Measurements from ENCODE around the gene CPA2. TPM values are rescaled to one million over a fixed set of nuclear protein-coding genes. Genes with fewer than 3 reads are reported as not detected.
"Not testable (repeated sequence)": the region's sequence is repeated elsewhere in the genome, so short reads cannot be mapped to it uniquely, and the experiment has no call there.

The CPA2 gene
- 1,000 to 10,000 TPM in 1 of 3 donors, 10 to 100 TPM in 1, 1 to 10 TPM in 1; 4.2 to 4,704 (median 14.6) TPM for polyA plus RNA-seq

DNA sequence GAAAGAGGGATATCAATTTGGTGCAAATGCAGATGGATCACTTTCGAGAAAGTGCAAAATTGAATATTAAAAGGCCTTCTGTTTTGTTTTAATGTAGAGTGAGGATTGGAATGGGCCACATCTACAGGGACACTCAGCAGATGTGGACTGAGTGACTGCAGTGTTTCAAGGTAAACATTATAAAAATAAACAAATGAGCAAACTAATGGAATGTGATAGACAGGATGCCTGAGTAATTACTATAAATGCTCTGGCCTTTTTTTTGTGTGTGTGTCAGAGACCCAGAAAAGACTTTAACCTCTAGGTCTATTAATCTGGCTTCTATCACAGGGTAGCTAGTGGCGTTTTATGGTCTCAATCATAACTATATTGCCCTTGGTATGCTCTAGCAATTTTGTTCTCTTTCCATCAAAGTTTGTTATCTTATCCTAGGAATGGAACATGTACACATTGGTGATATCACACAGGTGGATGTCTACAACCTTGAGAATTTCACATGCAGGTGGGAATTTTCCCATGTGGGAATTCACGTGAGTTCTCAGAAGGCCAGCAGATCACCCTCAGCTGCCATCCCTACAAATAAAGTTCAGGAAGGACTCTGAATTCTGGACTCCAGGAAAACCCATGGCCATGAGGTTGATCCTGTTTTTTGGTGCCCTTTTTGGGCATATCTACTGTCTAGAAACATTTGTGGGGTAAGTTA lies at the start of gene CPA2:
TSS of gene CPA2 (plus strand) at position 606 of the 703 bp plus-strand sequence. CDS start at position 625, 19 bp downstream.
- WGBS, 3 donors, result 52 to 95% (median 91%) methylated on average over 3 of the region's 3 CpGs
- no peak within 1 kb of the TSS for H3K27ac ChIP-seq (ENCODE audit: low read depth, low read length)

DNA sequence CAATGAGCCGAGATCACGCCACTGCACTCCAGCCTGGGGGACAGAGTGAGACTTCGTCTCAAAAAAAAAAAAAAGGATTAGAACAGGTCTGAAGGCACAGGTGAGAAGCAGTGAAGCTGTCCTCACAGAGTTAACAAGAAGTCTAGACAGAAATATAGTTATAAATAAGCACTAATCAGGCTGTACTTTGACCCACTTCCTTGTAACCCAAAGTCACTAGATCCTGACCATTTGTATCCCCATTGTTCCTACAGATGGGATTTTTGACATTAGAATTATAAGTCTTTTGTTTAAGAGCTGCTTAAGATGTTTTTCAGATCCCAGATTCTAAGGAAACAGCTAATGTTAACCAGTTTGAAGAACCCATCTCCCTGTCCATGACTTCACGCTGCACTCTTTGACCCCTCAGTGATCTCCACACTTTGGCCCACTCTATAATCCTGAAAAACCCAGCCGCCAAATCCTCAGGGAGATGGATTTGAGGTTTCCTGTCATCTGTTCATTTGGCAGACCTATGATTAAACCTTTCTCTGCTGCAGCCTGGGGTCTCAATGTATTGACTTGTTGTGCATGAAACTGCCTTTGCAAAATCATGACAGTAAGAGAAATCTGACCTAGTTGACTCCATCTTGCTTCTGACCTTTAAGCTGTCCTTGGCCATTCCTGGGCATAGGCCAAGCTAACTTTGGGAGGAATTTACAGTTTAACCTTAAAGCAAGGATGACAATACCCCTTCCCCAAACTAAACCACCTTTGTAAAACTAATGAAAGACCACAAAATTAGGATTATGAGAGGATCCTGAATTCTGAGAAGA lies 47.6 kb upstream of the CPA2 start:
- H3K27ac ChIP-seq (ENCODE audit: low read depth, low read length), result no peak overlapping the region
- WGBS, 3 donors, result 65 to 86% (median 85%) methylated on average over 5 of the region's 5 CpGs

DNA sequence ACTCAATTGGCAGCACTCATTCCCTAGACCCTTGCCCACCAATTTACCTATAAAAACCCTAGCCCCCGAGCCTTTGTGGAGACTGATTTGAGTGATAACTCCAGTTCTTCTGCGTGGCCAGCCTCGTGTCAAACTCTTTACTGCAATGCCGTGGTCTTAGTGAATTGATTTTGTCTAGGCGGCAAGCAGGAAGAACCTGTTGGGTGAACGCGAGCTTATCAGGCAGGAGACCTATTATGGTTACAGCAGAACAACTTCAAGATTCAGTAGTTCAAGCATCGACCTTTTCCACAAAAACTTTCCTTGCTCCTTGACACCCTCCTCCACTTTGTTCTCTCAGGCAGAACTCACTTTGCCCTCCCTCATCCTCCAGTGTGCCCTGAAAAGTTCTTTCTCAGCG lies 46.8 kb upstream of the CPA2 start:
- 52 to 92% (median 90%) methylated on average over 9 of the region's 9 CpGs for WGBS, 3 donors
- H3K27ac ChIP-seq (ENCODE audit: low read depth, low read length), result no peak overlapping the region

DNA sequence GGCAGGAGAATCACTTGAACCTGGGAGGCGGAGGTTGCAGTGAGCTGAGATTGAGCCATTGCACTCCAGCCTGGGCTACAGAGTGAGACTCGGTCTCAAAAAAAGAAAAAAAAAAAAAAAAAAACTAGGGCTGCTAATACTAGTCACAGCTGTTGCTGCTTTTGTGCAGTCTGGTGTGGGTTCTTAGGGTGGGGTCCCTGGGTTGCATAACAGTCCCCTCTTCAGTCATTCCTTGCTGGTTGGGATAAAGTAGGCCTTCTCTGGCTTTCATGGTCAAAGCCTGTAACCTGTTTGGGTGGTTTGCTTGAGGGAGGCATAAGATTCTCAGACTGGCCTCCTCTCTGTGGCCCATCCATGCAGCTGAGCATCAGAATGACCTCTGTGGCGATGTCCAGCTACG lies 44.9 kb upstream of the CPA2 start:
- 93 to 96% (median 96%) methylated on average over 4 of the region's 4 CpGs for WGBS, 3 donors
- no peak overlapping the region for H3K27ac ChIP-seq (ENCODE audit: low read depth, low read length)

DNA sequence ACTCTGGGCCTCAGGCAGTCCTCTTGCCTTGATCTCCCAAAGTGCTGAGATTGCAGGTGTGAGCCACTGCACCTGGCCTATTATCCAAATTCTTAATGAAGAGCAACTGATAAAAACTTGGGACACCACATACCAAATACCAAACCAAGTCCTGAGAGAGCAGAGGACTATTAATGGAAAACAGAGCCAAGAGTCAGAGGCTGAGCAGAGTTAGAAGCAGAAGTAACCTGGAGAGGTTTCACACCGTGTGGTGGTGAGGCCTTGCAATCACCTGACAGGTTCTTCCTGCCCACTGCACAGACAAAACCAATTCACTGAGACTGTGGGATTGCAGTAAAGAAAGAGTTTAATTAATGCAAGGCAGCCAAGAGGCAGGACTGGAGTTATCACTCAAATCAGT lies 43.0 kb upstream of the CPA2 start:
- WGBS, 3 donors, result 45 to 95% (median 71%) methylated on average over 1 of the region's 1 CpG
- H3K27ac ChIP-seq (ENCODE audit: low read depth, low read length), result no peak overlapping the region

DNA sequence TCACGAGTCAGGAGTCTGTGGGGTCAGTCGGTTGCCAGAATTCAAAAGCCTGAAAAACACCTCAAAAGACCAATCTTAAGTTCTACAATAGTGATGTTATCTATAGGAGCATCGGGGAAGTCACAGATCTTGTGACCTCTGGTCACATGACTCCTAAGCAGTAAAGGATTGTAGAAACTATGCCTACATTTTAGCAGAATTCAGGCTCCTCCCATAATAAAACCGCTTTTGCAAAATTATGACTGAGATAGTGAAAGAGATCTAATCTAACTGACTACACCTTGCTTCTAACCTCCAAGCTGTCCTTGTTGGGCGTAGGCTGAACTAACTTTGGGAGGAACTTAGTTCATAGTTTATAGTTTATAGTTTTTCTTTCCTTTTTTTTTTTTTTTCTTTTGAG lies 42.5 kb upstream of the CPA2 start:
- no peak overlapping the region for H3K27ac ChIP-seq (ENCODE audit: low read depth, low read length)
- WGBS, 3 donors, result 90 to 98% (median 91%) methylated on average over 5 of the region's 5 CpGs

DNA sequence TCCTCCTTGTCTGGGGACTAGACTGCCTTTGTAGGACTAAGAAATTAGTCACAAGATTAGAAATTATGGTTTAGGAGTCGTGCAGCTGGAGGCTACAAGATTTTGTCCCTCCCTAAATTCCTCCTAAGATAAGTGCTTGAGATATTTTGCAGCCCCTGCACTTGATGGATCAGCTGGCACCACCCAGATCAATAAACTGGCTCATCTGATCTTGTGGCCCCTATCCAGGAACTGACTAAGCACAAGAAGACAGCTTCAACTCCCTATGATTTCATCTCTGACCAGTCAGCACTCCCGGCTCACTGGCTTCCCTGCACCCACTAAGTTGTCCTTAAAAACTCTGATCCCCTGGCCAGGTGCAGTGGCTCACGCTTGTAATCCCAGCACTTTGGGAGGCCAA lies 41.7 kb upstream of the CPA2 start:
- WGBS, 3 donors, result 65 to 68% (median 66%) methylated on average over 3 of the region's 3 CpGs
- not testable (repeated sequence) for H3K27ac ChIP-seq (ENCODE audit: low read depth, low read length)

DNA sequence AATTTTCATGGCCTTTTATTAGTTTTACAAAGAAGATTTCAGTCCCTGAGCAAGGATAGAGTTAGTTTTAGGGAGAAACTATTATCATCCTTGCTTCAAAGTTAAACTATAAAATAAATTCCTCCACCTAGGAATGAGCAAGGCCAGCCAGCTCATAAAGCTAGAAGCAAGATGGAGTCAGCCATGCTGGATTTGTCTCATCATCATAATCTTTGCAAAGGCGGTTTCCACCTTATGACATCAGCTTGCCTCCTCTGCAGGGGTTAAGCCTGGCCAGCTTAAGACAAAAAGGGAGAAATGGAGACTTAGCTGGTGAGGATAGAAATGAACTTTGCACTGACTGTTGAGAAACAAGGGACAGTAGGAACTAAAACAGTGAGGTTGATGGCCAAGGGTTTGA lies 40.3 kb upstream of the CPA2 start:
- no peak overlapping the region for H3K27ac ChIP-seq (ENCODE audit: low read depth, low read length)
- WGBS, 3 donors, result 96 to 100% (median 96%) methylated on average over 1 of the region's 1 CpG

DNA sequence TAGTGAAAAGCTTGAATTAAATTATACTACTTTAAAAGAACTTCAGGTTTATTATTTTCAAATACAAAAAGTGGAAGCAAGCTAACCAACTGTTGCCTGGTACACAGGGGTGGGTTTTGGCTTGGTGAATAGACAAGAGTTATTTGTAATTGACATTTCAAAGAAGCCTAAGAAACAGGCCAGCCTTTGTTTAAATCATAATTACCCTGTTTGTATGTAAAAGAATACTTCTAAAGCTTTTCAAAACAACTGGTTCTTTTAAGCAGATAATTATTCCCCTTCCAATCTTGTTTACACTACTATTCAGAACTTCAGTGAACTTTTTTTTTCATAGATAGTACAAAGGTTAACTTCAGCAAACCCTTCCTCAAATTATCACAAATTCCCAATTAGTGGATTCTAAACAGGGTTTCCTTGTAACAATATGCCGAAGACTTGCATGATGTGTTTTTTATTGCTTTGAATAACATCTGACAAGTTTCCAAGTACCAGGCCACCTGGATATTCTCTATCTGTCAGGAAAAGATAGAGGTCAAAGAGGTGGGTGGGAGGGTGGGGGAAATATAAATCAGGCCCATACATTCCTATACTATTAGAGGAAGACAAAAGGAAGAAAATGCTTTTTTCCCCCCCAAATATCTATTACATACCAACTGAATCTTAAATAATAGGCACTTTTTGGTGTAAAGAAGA lies 38.6 kb upstream of the CPA2 start:
- H3K27ac ChIP-seq (ENCODE audit: low read depth, low read length), result no peak overlapping the region
- WGBS, 3 donors, result 59 to 66% (median 63%) methylated on average over 1 of the region's 1 CpG

DNA sequence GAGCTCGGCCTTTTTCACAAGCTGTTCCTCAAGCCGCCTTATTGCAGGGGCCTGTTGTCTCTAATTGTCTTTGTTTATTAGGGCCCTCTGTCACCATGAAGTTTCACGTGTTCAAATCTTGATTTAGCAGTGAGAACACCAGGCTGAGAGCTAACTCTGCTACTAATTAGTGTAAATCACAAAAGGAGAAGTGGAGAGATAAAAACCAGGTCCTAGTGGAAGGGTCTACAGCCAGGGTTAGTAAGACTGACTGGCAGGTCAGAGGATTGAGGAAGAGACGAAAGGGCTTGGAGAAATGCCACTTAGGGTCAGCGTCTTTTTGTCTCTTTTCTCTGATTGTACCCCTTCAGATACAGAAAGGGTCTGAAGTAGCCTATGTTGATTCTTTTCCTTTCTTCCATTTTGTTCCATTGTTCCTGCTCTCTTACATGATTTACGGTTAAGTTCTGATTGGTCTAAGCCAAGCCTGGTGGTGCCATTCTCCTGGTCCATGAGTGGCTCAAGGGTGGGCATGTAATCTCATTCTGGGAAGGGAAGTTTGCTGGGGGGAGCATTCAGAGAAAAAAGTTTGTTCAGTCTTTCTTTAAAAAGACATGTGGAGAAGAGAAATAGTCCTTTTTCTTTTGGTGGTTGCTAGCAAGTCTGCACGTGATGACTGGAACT lies 37.7 kb upstream of the CPA2 start:
- H3K27ac ChIP-seq (ENCODE audit: low read depth, low read length), result no peak overlapping the region
- WGBS, 3 donors, result 77 to 94% (median 80%) methylated on average over 7 of the region's 7 CpGs

DNA sequence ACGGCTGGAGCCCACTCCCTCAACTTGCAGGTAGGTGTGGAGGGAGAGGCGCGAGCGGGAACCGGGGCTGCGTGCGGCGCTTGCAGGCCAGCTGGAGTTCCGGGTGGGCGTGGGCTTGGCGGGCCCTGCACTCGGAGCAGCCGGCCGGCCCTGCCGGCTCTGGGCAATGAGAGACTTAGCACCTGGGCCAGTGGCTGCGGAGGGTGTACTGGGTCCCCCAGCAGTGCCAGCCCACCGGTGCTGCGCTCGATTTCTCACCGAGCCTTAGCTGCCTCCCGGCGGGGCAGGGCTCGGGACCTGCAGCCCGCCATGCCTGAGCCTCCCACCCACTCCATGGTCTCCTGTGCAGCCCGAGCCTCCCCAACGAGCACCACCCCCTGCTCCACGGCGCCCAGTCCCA lies 36.7 kb upstream of the CPA2 start:
- H3K27ac ChIP-seq (ENCODE audit: low read depth, low read length), result not testable (repeated sequence)
- WGBS, 3 donors, result 91 to 94% (median 94%) methylated on average over 10 to 28 of the region's 28 CpGs

DNA sequence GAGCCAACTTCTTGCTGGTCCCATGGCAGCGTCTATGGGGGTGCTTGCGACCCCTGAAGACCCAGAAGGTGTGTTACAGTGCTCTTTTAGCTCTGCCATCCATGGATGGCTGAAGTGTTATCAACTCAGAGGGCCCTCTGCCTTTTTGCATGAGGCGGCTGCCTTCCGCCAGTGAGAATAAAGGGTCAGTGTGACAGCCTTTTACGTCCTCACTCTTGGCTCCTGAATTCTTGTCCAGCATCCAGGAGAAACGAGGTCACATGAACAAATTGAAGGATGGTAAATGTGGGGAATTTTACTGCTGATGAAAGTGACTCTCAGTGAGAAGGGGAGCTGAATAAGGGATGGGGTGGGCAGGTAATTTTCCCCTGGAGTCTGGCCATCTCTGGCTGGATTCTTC lies 34.9 kb upstream of the CPA2 start:
- WGBS, 3 donors, result 77 to 79% (median 79%) methylated on average over 6 of the region's 6 CpGs

DNA sequence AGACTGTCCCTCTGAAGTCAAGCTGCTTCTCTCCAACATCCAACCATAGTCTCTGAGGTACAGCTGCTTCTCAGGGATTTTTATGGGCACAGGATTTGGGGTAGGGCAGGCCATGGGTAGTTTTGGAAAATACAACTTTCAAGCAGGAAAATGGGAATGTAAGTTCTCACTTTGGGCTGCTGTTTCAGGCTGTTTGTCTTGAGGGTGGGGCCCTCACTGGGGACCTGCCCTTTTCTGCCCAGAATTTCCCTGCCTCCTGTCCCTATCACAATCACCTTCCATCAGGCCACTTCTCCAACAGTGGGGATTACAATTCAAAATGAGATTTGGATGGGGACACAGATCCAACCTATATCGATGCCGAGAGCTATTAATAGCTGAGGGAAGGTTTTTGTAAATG lies 34.5 kb upstream of the CPA2 start:
- no peak overlapping the region for H3K27ac ChIP-seq (ENCODE audit: low read depth, low read length)
- 83 to 88% (median 87%) methylated on average over 2 of the region's 2 CpGs for WGBS, 3 donors

More for the DNA sequence above, 34.9 kb upstream of the CPA2 start:
- no peak overlapping the region for H3K27ac ChIP-seq (ENCODE audit: low read depth, low read length)

DNA sequence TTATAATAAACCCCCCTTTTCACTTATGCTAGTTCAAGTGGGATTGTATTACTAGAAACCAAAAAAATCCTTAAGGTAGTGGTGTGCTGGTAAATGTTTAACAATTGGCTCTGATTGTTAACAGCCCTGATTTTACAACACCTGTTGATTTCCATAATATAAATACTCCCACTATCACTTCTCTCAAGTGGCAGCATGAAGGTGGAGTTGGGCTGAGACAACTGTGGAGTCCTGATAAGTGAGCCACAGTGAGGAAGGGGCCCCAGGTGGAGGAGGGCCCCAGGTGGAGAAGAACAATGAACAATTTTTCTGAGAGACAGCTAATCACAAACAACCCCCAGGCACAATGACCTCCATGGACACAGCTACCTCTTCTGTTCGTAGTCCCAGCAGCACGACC lies 32.6 kb upstream of the CPA2 start:
- no peak overlapping the region for H3K27ac ChIP-seq (ENCODE audit: low read depth, low read length)
- WGBS, 3 donors, result 78 to 95% (median 88%) methylated on average over 2 of the region's 2 CpGs

DNA sequence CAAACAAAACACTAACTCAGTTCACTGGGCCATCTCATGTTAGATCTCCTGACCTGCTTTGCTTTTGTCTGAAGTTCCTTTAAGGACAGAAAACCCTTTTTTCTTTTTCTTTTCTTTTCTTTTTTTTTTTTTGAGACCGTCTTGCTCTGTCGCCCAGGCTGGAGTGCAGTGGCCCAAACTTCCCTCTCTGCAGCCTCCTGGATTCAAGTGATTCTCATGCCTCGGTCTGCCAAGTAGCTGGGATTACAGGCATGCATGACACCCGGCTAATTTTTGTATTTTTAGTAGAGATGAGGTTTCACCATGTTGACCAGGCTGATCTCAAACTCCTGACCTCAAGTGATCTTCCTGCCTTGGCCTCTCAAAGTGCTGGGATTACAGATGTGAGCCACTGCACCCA lies 30.3 kb upstream of the CPA2 start:
- not testable (repeated sequence) for H3K27ac ChIP-seq (ENCODE audit: low read depth, low read length)
- 75 to 93% (median 86%) methylated on average over 4 of the region's 4 CpGs for WGBS, 3 donors

DNA sequence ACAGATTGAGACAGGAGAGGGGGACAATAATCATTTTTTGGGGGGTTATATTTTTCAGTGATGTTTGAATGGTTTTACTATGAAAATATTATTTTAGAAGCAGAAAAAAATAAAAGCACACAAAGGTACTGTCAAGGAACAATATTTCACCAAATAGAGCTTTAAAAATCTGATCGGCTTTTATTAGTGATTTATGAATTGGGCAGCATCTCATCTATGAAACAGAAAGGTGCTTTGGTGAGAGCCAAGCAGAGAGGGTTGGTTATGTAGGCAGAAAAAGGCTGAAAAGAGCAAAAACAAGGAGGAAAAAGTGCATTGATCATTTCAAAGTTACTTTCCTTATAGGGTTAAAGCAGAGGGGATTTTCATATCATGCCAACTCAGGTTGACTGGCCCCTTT lies 26.4 kb upstream of the CPA2 start:
- 95 to 100% (median 100%) methylated on average over 1 of the region's 1 CpG for WGBS, 3 donors
- H3K27ac ChIP-seq (ENCODE audit: low read depth, low read length), result no peak overlapping the region

DNA sequence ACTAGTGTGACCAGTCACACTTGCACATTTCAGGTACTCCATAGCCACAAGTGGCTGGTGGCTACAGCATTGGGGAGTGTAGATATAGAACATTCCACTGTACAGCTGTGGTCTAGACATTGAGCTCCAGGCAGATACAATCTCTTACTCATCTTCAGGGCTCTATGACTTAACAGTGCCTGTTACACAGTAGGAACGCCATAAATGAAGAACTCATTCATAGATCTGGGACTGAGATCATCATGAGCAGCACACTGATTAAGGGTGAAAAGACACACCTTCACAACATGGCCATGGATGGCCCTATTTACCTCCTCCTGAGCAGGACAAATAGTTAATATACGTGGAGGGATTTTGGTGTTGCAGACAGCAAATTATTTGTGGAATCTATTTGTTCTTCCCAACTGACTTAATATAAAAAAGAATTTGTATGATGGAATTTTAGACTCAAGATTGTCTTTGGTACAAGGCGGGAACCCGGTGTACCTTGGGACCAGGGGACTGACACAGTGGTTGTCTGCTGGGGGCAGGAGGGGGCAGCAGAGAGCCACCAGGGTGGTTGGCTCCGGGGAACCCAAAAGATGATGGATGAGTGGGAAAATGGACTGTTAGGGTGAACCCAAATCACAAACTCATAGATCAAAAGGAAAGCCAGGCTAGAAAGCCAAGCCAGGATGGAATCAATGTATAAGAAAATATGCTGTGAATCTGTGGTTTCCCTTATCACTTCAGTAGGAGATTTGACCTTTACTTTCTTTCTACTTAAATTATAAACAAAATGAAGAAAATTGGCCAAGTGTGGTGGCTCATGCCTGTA lies 24.3 kb upstream of the CPA2 start:
- 30 to 44% (median 41%) methylated on average over 5 of the region's 5 CpGs for WGBS, 3 donors
- H3K27ac ChIP-seq (ENCODE audit: low read depth, low read length), result no peak overlapping the region

DNA sequence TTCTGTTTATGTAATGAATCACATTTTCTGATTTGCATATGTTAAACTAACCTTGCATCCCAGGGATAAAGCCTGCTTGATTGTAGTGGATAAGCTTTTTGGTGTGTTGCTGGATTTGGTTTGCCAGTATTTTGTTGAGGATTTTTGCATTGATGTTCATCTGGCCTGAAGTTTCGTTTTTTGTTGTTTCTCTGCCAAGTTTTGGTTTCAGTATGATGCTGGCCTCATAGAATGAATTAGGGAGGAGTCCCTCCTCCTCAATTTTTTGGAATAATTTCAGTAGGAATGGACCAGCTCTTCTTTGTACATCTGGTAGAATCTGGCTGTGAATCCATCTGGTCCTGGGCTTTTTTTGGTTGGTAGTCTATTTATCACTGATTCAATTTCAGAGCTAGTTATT lies 23.2 kb upstream of the CPA2 start:
- H3K27ac ChIP-seq (ENCODE audit: low read depth, low read length), result not testable (repeated sequence)
- WGBS, 3 donors, result 24 to 36% (median 28%) methylated on average over 1 of the region's 1 CpG

Measured in adipose tissue (tissue), 3 donors.